ENCODE results near the gene KIF2A.

Gene KIF2A

DNA sequence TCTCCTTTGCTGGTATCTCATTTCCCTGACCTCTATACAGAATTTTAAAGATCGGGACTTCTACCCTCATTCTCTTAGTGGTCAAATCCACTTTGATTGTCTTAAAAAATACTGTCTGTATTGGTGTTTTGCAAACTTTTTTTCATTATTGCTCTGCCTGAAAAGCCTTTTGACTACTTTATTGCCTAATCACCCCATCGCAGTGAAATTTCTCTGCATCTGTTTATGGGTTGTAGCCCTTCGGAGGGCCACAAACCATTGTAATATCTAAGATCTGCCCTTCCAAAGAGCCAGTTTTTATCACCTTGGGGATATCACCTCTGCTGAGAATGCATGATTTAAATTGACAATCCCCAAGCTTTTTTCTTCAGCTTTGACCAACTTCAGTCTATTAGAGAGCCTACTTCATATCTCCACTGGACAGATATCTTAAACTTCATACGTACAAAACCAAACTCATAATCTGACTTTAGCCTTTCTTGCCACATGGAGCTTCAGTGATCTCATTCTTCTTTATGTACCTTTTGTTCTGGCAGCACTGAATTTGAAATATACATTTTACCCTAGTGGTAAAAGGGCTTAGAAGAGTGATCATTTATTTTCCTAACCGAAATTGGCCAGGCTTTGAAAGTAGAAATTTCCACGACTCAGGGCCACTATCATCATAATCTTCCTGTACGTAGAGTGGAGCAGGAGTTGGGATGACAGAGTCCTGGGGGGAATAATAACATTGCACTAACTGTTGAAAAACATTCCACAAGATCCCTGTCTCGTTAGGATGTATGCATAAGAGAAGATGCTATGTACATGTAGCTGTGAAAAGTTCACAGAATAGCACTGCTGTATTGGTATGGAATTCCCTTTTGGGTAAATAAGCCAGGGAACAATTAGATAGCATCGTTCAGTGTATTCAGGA is 21.4 kb downstream of the KIF2A start:
- no peak for TF ChIP-seq NFIC (IDR thresholded peaks at IDR 0.05)
- TF ChIP-seq CREB1 (IDR thresholded peaks at IDR 0.05; ENCODE audit: low read depth) = no peak
- TF ChIP-seq MAX (IDR thresholded peaks at IDR 0.05) = no peak
- no peak for TF ChIP-seq RAD21 (IDR thresholded peaks at IDR 0.05; ENCODE audit: low read depth)
- no peak for TF ChIP-seq EP300 (IDR thresholded peaks at IDR 0.05; ENCODE audit: borderline replicate concordance)
- no peak for TF ChIP-seq YY1 (IDR thresholded peaks at IDR 0.05; ENCODE audit: low read depth)
- TF ChIP-seq FOXM1 (IDR thresholded peaks at IDR 0.05; ENCODE audit: borderline replicate concordance, low read depth) = no peak
- TF ChIP-seq, protein P1, sequence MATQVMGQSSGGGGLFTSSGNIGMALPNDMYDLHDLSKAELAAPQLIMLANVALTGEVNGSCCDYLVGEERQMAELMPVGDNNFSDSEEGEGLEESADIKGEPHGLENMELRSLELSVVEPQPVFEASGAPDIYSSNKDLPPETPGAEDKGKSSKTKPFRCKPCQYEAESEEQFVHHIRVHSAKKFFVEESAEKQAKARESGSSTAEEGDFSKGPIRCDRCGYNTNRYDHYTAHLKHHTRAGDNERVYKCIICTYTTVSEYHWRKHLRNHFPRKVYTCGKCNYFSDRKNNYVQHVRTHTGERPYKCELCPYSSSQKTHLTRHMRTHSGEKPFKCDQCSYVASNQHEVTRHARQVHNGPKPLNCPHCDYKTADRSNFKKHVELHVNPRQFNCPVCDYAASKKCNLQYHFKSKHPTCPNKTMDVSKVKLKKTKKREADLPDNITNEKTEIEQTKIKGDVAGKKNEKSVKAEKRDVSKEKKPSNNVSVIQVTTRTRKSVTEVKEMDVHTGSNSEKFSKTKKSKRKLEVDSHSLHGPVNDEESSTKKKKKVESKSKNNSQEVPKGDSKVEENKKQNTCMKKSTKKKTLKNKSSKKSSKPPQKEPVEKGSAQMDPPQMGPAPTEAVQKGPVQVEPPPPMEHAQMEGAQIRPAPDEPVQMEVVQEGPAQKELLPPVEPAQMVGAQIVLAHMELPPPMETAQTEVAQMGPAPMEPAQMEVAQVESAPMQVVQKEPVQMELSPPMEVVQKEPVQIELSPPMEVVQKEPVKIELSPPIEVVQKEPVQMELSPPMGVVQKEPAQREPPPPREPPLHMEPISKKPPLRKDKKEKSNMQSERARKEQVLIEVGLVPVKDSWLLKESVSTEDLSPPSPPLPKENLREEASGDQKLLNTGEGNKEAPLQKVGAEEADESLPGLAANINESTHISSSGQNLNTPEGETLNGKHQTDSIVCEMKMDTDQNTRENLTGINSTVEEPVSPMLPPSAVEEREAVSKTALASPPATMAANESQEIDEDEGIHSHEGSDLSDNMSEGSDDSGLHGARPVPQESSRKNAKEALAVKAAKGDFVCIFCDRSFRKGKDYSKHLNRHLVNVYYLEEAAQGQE (IDR thresholded peaks at IDR 0.05; ENCODE audit: low read depth) = no peak
- no peak for TF ChIP-seq CEBPB (IDR thresholded peaks at IDR 0.05)
- TF ChIP-seq EGR1 (IDR thresholded peaks at IDR 0.05) = no peak
- TF ChIP-seq TEAD4 (IDR thresholded peaks at IDR 0.05) = no peak
- TF ChIP-seq TCF12 (IDR thresholded peaks at IDR 0.05; ENCODE audit: low read depth) = no peak
- TF ChIP-seq USF1 (IDR thresholded peaks at IDR 0.05) = no peak
- TF ChIP-seq ZBTB7A (IDR thresholded peaks at IDR 0.05; ENCODE audit: low read depth) = no peak
- TF ChIP-seq TAF1 (IDR thresholded peaks at IDR 0.05; ENCODE audit: low read depth) = no peak

DNA sequence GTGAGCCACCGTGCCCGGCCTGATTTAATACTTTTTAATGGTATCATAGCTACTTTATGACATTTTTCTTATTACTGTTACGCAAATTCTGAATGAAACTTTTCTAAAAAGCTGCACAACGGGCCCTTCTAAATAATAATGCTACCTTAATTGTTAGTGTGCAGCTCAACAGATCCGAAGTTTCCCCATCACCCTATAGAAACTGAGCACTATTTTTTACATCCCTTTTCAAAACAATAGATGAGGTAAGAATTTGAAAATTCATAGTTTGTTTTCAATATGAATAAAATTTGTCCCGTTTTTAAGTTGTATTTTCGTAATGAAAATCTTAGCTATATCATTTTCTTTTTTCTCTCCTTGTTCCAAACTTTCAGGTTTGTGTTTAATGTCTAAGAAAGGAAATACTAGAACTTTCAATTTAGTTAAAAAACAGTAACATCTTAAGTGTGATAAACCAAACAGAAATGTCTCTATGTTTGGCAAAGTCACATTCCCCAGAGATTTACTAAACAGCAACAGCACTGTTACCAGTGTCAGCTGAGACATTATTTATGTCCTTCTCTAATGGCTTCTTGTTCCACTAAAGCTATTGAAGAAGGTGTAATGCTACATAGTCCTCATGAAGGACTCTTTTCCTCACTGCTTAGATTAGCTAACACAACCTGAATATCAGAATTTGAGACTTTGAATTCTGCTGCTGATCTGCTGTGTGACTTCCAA is 22.9 kb downstream of the KIF2A start:
- TF ChIP-seq NFIC (IDR thresholded peaks at IDR 0.05) (no peak), EP300 (IDR thresholded peaks at IDR 0.05; ENCODE audit: borderline replicate concordance) (no peak), USF1 (IDR thresholded peaks at IDR 0.05) (no peak), ZBTB7A (IDR thresholded peaks at IDR 0.05; ENCODE audit: low read depth) (no peak), TCF12 (IDR thresholded peaks at IDR 0.05; ENCODE audit: low read depth) (no peak), RAD21 (IDR thresholded peaks at IDR 0.05; ENCODE audit: low read depth) (no peak), TEAD4 (IDR thresholded peaks at IDR 0.05) (no peak), TAF1 (IDR thresholded peaks at IDR 0.05; ENCODE audit: low read depth) (no peak), MAX (IDR thresholded peaks at IDR 0.05) (no peak), CREB1 (IDR thresholded peaks at IDR 0.05; ENCODE audit: low read depth) (no peak), YY1 (IDR thresholded peaks at IDR 0.05; ENCODE audit: low read depth) (no peak), FOXM1 (IDR thresholded peaks at IDR 0.05; ENCODE audit: borderline replicate concordance, low read depth) (no peak), CEBPB (IDR thresholded peaks at IDR 0.05) (no peak), EGR1 (IDR thresholded peaks at IDR 0.05) (no peak)
- TF ChIP-seq, protein P1 (IDR thresholded peaks at IDR 0.05; ENCODE audit: low read depth) = no peak

GRCh38 chr5:62330302-62330701 is 24.3 kb downstream of the KIF2A start:
- TF ChIP-seq RAD21 (IDR thresholded peaks at IDR 0.05; ENCODE audit: low read depth) = no peak
- TF ChIP-seq USF1 (IDR thresholded peaks at IDR 0.05) = no peak
- TF ChIP-seq MAX (IDR thresholded peaks at IDR 0.05) = no peak
- TF ChIP-seq TEAD4 (IDR thresholded peaks at IDR 0.05) = no peak
- TF ChIP-seq EP300 (IDR thresholded peaks at IDR 0.05; ENCODE audit: borderline replicate concordance) = no peak

DNA sequence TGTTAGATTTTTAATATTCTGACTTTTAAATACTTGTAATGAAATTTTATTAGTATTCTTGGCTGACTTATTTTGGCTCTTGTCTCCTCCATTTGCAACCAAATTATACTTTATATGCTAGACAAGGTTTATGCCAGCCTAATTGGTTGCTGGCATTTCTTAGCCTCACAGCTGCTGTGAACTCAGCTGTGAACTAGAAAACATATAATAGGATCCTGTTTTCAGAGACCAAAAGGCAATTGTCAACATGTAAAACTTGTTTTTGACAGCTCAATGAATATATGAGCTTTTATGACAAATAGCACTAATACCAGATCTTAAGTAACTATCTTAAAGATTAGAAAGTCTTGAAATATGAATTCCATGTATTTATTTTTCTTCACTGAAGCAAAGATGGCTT is 25.9 kb downstream of the KIF2A start:
- TF ChIP-seq MAX (IDR thresholded peaks at IDR 0.05) (no peak), TAF1 (IDR thresholded peaks at IDR 0.05; ENCODE audit: low read depth) (no peak), RAD21 (IDR thresholded peaks at IDR 0.05; ENCODE audit: low read depth) (no peak), CREB1 (IDR thresholded peaks at IDR 0.05; ENCODE audit: low read depth) (no peak), YY1 (IDR thresholded peaks at IDR 0.05; ENCODE audit: low read depth) (no peak), USF1 (IDR thresholded peaks at IDR 0.05) (no peak), CEBPB (IDR thresholded peaks at IDR 0.05) (no peak), TCF12 (IDR thresholded peaks at IDR 0.05; ENCODE audit: low read depth) (no peak)

Data from Ishikawa (cell line).